ENCODE results near the gene ATP5ME. TPM values are rescaled to one million over a fixed set of nuclear protein-coding genes. Genes with fewer than 3 reads are reported as not detected.

ATP5ME gene
- total RNA-seq, 1 donor from 2014 or later, result 255 TPM

GRCh38 chr4:654871-655463, 19.1 kb downstream of the ATP5ME start:
- H3K4me1 ChIP-seq (ENCODE audit: insufficient read depth, low read length), result no peaks in the 10 kb centered on the region
- H3K4me1 Mint-ChIP-seq (ENCODE audit: low read depth, unreplicated experiment), result no peaks in the 10 kb centered on the region
- DNase-seq (ENCODE audit: low read depth) (no peak), FAIRE-seq (no peak)
- no peak overlapping the region for H3K4me3 Mint-ChIP-seq (ENCODE audit: unreplicated experiment)
- no peaks in the 10 kb centered on the region for H3K36me3 Mint-ChIP-seq (ENCODE audit: low read depth, unreplicated experiment)
- no peaks in the 10 kb centered on the region for H4K20me1 ChIP-seq (ENCODE audit: insufficient read depth, low read length)
- no peak overlapping the region for H3K27ac Mint-ChIP-seq (ENCODE audit: unreplicated experiment)
- no peak overlapping the region for H3K4me2 ChIP-seq (ENCODE audit: low read length)
- no peak overlapping the region for H3K27ac ChIP-seq (ENCODE audit: low read depth, low read length)
- no peak overlapping the region for H3K9ac ChIP-seq (ENCODE audit: low read length)
- peaks cover 3% of the 10 kb centered on the region for H3K9me3 Mint-ChIP-seq (ENCODE audit: unreplicated experiment)
- no peak overlapping the region for H2AFZ ChIP-seq (ENCODE audit: low read depth, low read length)
- no peaks in the 10 kb centered on the region for H3K79me2 ChIP-seq (ENCODE audit: insufficient read depth, low read length)
- peaks cover 22% of the 10 kb centered on the region for H3K27me3 Mint-ChIP-seq (ENCODE audit: low read depth, unreplicated experiment)
- peaks cover 4% of the 10 kb centered on the region for H3K27me3 ChIP-seq (ENCODE audit: insufficient read depth, low read length)
- H3K9me3 ChIP-seq (ENCODE audit: insufficient read depth, low read depth, low read length), result peaks cover 17% of the 10 kb centered on the region
- TF ChIP-seq CTCF (IDR thresholded peaks at IDR 0.05; ENCODE audit: insufficient read depth, low read depth, low read length), result no peak
- no peak for TF ChIP-seq EZH2 (IDR thresholded peaks at IDR 0.05; ENCODE audit: insufficient read depth, low read length)
- H3K4me3 ChIP-seq (ENCODE audit: insufficient read depth, low read depth, low read length), result no peak overlapping the region
- no peaks in the 10 kb centered on the region for H3K36me3 ChIP-seq (ENCODE audit: insufficient read depth, low read length)

- Histone ChIP-seq H3K4me1 (ENCODE audit: insufficient read depth, low read length) (no peaks in the 10 kb centered on the region), H3K9me3 (ENCODE audit: insufficient read depth, low read depth, low read length) (peaks cover 13% of the 10 kb centered on the region), H3K27ac (ENCODE audit: low read depth, low read length) (no peak overlapping the region), H3K27me3 (ENCODE audit: insufficient read depth, low read length) (peaks cover 4% of the 10 kb centered on the region), H3K9ac (ENCODE audit: low read length) (no peak overlapping the region), H4K20me1 (ENCODE audit: insufficient read depth, low read length) (no peaks in the 10 kb centered on the region), H3K36me3 (ENCODE audit: insufficient read depth, low read length) (no peaks in the 10 kb centered on the region), H3K4me3 (ENCODE audit: insufficient read depth, low read depth, low read length) (no peak overlapping the region), H3K4me2 (ENCODE audit: low read length) (no peak overlapping the region), H3K79me2 (ENCODE audit: insufficient read depth, low read length) (no peaks in the 10 kb centered on the region), H2AFZ (ENCODE audit: low read depth, low read length) (no peak overlapping the region)
- DNase-seq (ENCODE audit: low read depth) (no peak), FAIRE-seq (no peak)
- Mint-ChIP-seq H3K4me1 (ENCODE audit: low read depth, unreplicated experiment) (no peaks in the 10 kb centered on the region), H3K27ac (ENCODE audit: unreplicated experiment) (no peak overlapping the region), H3K36me3 (ENCODE audit: low read depth, unreplicated experiment) (no peaks in the 10 kb centered on the region), H3K27me3 (ENCODE audit: low read depth, unreplicated experiment) (peaks cover 22% of the 10 kb centered on the region), H3K9me3 (ENCODE audit: unreplicated experiment) (peaks cover 3% of the 10 kb centered on the region), H3K4me3 (ENCODE audit: unreplicated experiment) (no peak overlapping the region)
- no peak for TF ChIP-seq CTCF (IDR thresholded peaks at IDR 0.05; ENCODE audit: insufficient read depth, low read depth, low read length)
- no peak for TF ChIP-seq EZH2 (IDR thresholded peaks at IDR 0.05; ENCODE audit: insufficient read depth, low read length)
Observed at GRCh38 chr4:654503-654845, 19.6 kb downstream of the ATP5ME start.

GRCh38 chr4:653831-654502, 20.1 kb downstream of the ATP5ME start:
- no peak for FAIRE-seq
- H3K4me3 ChIP-seq (ENCODE audit: insufficient read depth, low read depth, low read length), result no peak overlapping the region
- no peaks in the 10 kb centered on the region for H3K4me1 ChIP-seq (ENCODE audit: insufficient read depth, low read length)
- Mint-ChIP-seq H3K27ac (ENCODE audit: unreplicated experiment) (no peak overlapping the region), H3K4me3 (ENCODE audit: unreplicated experiment) (no peak overlapping the region), H3K36me3 (ENCODE audit: low read depth, unreplicated experiment) (no peaks in the 10 kb centered on the region), H3K4me1 (ENCODE audit: low read depth, unreplicated experiment) (no peaks in the 10 kb centered on the region), H3K9me3 (ENCODE audit: unreplicated experiment) (peaks cover 3% of the 10 kb centered on the region), H3K27me3 (ENCODE audit: low read depth, unreplicated experiment) (peaks cover 21% of the 10 kb centered on the region)
- no peak for DNase-seq (ENCODE audit: low read depth)
- no peaks in the 10 kb centered on the region for H3K79me2 ChIP-seq (ENCODE audit: insufficient read depth, low read length)
- H3K4me2 ChIP-seq (ENCODE audit: low read length), result no peak overlapping the region
- no peak overlapping the region for H2AFZ ChIP-seq (ENCODE audit: low read depth, low read length)
- H4K20me1 ChIP-seq (ENCODE audit: insufficient read depth, low read length), result no peaks in the 10 kb centered on the region
- H3K9ac ChIP-seq (ENCODE audit: low read length), result no peak overlapping the region
- no peaks in the 10 kb centered on the region for H3K36me3 ChIP-seq (ENCODE audit: insufficient read depth, low read length)
- no peak overlapping the region for H3K27ac ChIP-seq (ENCODE audit: low read depth, low read length)
- peaks cover 4% of the 10 kb centered on the region for H3K27me3 ChIP-seq (ENCODE audit: insufficient read depth, low read length)
- TF ChIP-seq CTCF (IDR thresholded peaks at IDR 0.05; ENCODE audit: insufficient read depth, low read depth, low read length) (no peak), EZH2 (IDR thresholded peaks at IDR 0.05; ENCODE audit: insufficient read depth, low read length) (no peak)
- peaks cover 8% of the 10 kb centered on the region for H3K9me3 ChIP-seq (ENCODE audit: insufficient read depth, low read depth, low read length)

All from astrocyte (in vitro differentiated cells and primary cell).